Measurements from ENCODE around the gene KLHL5. TPM values are rescaled to one million over a fixed set of nuclear protein-coding genes. Genes with fewer than 3 reads are reported as not detected.

The KLHL5 gene
- total RNA-seq, 1 experiment from 2014 or later: 128 TPM

DNA sequence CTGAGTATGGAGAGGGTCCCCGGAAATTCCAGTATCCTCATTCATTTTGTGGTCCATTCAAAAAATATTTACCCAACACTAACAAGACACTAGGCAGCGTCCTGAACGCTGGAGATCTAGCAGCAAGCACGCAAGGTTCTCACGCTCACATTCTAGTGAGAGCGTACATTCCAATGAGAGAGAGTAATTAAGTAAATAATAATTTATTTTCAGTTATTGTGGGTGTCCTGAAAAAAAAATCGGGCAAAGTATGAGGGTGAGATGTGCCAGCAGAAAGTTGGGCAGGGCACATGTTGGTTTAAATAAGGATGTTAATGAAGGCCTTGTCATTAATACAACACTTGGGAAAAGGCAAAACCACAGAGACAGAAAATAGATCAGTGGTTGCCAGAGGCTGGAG, 25.9 kb upstream of the KLHL5 start:
- ATAC-seq (peak; percentile 85), DNase-seq (ENCODE audit: low read depth, low spot score) (no peak)
- in situ Hi-C loops (cut with HindIII; ENCODE audit: low pct_unique_long_range_greater_than_20kb, low sequenced_read_pairs): no loop called here
- intact Hi-C loops (cut with micrococcal nuclease; ENCODE audit: unreplicated experiment): no loop called here
- ChIA-PET POLR2A (no interaction called here), CTCF (no interaction called here)
- Histone ChIP-seq H3K27me3 (ENCODE audit: control insufficient read depth, insufficient read depth, low read length) (no peaks in the 10 kb centered on the region), H3K4me3 (ENCODE audit: low read depth in 2 of 2, low read length in 2 of 2) (no peak overlapping the region), H3K36me3 (ENCODE audit: control insufficient read depth, insufficient read depth, low read length) (no peaks in the 10 kb centered on the region), H3K9me3 (ENCODE audit: control insufficient read depth, insufficient read depth, low read depth, low read length) (no peaks in the 10 kb centered on the region), H3K27ac (ENCODE audit: low read length) (peak overlapping the region; percentile 99), H3K4me1 (ENCODE audit: control insufficient read depth, insufficient read depth, low read length) (peaks cover 65% of the 10 kb centered on the region)
- BruUV-seq (replicated peaks): no TSS peak
- no peak for TF ChIP-seq TCF7L2 (IDR thresholded peaks at IDR 0.05; ENCODE audit: low read depth, low read length)
- TF ChIP-seq, protein P1, sequence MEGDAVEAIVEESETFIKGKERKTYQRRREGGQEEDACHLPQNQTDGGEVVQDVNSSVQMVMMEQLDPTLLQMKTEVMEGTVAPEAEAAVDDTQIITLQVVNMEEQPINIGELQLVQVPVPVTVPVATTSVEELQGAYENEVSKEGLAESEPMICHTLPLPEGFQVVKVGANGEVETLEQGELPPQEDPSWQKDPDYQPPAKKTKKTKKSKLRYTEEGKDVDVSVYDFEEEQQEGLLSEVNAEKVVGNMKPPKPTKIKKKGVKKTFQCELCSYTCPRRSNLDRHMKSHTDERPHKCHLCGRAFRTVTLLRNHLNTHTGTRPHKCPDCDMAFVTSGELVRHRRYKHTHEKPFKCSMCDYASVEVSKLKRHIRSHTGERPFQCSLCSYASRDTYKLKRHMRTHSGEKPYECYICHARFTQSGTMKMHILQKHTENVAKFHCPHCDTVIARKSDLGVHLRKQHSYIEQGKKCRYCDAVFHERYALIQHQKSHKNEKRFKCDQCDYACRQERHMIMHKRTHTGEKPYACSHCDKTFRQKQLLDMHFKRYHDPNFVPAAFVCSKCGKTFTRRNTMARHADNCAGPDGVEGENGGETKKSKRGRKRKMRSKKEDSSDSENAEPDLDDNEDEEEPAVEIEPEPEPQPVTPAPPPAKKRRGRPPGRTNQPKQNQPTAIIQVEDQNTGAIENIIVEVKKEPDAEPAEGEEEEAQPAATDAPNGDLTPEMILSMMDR (IDR thresholded peaks at IDR 0.05): no peak
- TF ChIP-seq, protein P2, sequence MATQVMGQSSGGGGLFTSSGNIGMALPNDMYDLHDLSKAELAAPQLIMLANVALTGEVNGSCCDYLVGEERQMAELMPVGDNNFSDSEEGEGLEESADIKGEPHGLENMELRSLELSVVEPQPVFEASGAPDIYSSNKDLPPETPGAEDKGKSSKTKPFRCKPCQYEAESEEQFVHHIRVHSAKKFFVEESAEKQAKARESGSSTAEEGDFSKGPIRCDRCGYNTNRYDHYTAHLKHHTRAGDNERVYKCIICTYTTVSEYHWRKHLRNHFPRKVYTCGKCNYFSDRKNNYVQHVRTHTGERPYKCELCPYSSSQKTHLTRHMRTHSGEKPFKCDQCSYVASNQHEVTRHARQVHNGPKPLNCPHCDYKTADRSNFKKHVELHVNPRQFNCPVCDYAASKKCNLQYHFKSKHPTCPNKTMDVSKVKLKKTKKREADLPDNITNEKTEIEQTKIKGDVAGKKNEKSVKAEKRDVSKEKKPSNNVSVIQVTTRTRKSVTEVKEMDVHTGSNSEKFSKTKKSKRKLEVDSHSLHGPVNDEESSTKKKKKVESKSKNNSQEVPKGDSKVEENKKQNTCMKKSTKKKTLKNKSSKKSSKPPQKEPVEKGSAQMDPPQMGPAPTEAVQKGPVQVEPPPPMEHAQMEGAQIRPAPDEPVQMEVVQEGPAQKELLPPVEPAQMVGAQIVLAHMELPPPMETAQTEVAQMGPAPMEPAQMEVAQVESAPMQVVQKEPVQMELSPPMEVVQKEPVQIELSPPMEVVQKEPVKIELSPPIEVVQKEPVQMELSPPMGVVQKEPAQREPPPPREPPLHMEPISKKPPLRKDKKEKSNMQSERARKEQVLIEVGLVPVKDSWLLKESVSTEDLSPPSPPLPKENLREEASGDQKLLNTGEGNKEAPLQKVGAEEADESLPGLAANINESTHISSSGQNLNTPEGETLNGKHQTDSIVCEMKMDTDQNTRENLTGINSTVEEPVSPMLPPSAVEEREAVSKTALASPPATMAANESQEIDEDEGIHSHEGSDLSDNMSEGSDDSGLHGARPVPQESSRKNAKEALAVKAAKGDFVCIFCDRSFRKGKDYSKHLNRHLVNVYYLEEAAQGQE (IDR thresholded peaks at IDR 0.05; ENCODE audit: insufficient read depth in 1 of 2, low read depth in 2 of 2, low read length in 1 of 2): no peak
- peak; percentile 18; the same call in 1 of the 2 replicates for TF ChIP-seq POLR2AphosphoS5 (IDR thresholded peaks at IDR 0.05; ENCODE audit: low read depth, low read length)

DNA sequence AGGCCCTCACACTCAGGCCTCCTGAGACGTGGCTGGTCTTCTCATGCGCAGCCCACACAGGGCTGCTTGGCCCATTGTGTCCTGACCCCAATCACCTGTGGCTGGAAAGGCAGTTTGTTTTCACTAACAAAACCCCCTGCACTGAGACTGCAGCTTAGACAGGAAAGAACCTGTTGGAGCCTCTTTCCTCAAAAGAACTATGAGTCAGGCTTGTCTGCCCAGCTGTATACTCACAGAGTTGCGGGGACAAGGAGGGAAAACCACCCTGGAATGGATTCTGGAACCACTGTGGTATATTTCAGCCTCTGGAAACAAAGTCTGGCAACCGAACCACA, 24.6 kb upstream of the KLHL5 start:
- TF ChIP-seq SIN3A (IDR thresholded peaks at IDR 0.05; ENCODE audit: borderline replicate concordance, insufficient read depth, low read depth, low read length) (no peak), TCF7L2 (IDR thresholded peaks at IDR 0.05; ENCODE audit: low read depth, low read length) (no peak), POLR2AphosphoS5 (IDR thresholded peaks at IDR 0.05; ENCODE audit: low read depth, low read length) (no peak)
- TF ChIP-seq, protein P1 (IDR thresholded peaks at IDR 0.05): no peak
- TF ChIP-seq, protein P2 (IDR thresholded peaks at IDR 0.05; ENCODE audit: insufficient read depth in 1 of 2, low read depth in 2 of 2, low read length in 1 of 2): no peak
- ChIA-PET POLR2A (no interaction called here), CTCF (no interaction called here)
- intact Hi-C loops (cut with micrococcal nuclease; ENCODE audit: unreplicated experiment) (no loop called here), in situ Hi-C loops (cut with HindIII; ENCODE audit: low pct_unique_long_range_greater_than_20kb, low sequenced_read_pairs) (no loop called here)
- no TSS peak for BruUV-seq (replicated peaks)
- Histone ChIP-seq H3K27me3 (ENCODE audit: control insufficient read depth, insufficient read depth, low read length) (no peaks in the 10 kb centered on the region), H3K36me3 (ENCODE audit: control insufficient read depth, insufficient read depth, low read length) (no peaks in the 10 kb centered on the region), H3K9me3 (ENCODE audit: control insufficient read depth, insufficient read depth, low read depth, low read length) (no peaks in the 10 kb centered on the region), H3K4me1 (ENCODE audit: control insufficient read depth, insufficient read depth, low read length) (peaks cover 70% of the 10 kb centered on the region), H3K27ac (ENCODE audit: low read length) (peak overlapping the region; percentile 99), H3K4me3 (ENCODE audit: low read depth in 2 of 2, low read length in 2 of 2) (no peak overlapping the region)
- DNase-seq (ENCODE audit: low read depth, low spot score) (no peak), ATAC-seq (no peak)

All from Panc1 (cell line).